Renal cortex interstitium (tissue), 11 donors: Measurements from ENCODE around the gene SYTL1. TPM values are rescaled to one million over a fixed set of nuclear protein-coding genes. Genes with fewer than 3 reads are reported as not detected.
"Not testable (repeated sequence)": the region's sequence is repeated elsewhere in the genome, so short reads cannot be mapped to it uniquely, and the experiment has no call there.

Experiments
- DNase-seq, 11 donors: peaks; one replicate each; pipeline ENCODE4 v3.0.0-alpha.2; 2013; ENCODE audit warnings: low read depth in 9 of 11, low spot score in 4 of 11; ENCODE audit errors: extremely low read depth in 1 of 11
- polyA plus RNA-seq, 3 donors: library from polyadenylated mRNA; unstranded; fragments of 120-200 nt; gene quantifications; one replicate each; pipeline ENCODE4 v1.2.1, GENCODE V29; 2013; ENCODE audit not compliant: insufficient read length in 3 of 3

SYTL1 gene
- polyA plus RNA-seq, 3 donors, result 7.6 to 15.7 (median 10.2) TPM

DNA sequence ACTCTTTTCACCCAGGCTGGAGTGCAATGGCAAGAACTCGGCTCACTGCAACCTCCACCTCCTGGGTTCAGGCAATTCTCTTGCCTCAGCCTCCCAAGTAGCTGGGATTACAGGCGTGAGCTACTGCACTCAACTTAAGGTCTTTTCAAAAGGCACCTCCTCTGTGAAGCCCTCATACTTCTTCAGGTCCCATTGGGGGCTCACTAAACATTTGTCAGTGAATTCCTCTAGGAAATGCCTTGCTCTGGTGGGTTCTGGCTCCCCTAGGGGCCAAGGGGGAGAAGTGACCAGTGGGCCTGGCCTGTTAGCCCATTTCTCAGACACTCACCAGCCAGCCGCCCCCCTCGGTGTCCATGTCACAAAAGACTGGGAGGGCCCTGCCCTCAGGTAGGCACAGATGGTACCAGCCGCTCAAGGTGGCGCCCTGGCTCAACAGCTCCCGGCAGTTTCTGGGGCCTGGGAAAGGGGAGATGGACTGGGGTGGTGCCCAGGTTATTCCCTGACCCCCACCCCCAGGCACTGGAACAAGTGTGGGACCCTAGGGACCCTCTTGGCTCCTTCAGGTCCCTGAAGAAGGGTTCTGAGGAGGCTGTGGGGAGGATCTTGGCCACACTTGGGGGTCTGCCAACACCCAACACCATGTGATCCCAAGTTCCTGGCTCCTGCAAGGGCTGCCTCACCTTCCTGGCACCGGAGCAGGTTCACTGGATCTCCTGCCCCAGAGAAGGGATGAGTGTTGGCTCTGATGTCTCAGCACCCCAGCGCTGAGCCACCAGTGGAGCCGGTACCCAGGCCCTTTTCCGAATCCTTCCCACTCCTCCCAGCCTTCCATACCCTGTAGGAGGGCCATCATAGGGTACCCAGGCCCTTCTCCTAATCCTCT, 31.2 kb downstream of the SYTL1 start:
- DNase-seq, result no peak

DNA sequence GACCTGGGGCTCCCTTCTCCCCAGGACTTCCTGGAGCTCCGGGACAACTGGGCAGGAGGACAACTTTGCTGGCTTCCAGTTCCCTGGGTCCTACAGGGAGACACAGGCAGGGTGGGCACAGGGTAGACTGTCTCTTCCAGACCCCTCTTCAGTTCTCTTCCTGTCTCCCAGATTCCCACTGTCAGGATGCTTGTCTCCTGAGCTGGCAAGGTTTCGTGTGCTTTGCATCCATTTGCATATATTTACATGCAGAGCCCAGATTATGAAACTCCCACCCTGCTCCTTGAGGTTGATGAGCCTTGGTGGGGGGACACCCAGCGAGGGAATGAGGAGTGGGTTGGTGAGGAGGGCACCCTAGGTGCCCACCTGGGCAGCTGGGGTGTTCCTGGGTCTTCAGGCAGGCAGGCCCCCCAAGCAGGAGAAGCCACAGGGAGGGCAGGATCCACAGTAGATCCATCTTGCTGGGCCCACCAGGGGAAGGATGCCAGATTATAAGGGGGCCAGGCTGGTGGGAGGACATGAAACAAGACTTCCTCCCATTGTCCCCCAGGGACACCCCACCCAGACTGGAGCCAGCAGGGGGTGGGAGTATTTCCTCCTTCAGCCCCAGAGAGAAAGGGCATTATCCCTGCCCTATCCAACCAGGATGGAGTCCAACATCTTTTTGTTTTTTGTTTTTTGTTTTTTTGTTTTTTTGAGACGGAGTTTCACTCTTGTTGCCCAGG, 32.7 kb downstream of the SYTL1 start, which contains the start of gene FCN3:
Gene FCN3 (minus strand): TSS at position 463 of the 725 bp plus-strand sequence. CDS start 6 bp downstream, at position 457.
- DNase-seq, result no peak

DNA sequence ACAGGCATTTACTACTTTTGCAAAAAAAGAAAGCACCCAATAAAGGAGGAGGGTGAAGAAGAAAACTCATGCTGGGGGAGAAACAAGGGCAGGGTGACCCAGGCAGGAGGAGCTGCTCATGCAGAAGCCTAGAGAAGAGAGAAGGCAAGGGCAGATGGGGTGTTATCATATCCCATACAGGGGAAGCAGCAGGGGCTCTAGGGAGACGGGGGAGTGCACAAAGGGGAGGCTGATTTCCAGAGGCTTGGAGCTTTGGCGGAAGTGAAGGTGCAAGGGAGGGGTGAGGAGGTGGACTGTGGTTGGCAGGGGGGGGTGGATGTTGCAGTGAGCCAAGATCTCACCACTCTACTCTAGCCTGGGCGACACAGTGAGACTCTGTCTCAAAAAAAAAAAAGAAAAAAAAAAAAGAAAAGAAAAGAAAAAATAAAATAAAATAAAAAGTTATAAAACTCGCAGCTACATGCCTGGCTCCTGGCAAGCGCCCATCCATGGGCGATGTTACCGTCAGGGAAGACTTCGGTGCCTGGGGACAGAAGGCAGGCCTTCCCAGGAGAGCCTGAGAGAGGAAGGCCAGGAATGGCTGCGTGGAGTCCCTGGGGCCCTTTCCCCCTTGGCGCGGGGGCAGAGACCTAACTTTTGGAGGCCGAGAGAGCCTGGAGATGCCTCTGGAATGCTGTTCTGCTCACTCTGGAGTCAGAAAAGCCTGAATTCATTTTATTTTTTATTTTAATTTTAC, 36.1 kb downstream of the SYTL1 start:
- no peak for DNase-seq

DNA sequence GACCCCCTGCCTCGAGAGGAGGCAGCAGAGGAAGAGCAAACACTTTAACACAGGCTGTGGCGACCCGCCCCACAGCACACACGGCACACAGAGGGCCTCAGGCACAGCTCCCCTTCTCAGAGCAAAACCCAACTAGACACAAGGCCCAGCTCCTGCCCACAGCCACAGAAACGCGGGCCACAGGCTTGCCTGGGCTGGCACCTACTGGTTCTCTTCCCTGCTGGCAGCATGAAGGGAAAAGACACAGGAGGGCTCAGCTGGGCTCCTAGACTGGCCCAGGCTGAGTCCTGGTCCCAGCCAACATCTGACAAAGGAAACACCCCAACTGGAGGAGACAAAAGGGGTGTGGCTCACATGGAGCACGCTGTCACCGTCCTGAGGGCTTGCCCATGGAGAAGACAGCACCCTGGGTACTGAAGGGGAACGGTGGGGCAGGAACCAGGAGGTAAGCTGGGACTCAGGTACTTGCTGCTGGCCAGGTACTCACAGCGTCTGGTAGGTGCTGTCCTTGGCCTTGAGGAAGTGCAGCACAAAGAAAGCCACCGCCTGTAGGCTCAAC, 37.8 kb downstream of the SYTL1 start:
- DNase-seq, result no peak

DNA sequence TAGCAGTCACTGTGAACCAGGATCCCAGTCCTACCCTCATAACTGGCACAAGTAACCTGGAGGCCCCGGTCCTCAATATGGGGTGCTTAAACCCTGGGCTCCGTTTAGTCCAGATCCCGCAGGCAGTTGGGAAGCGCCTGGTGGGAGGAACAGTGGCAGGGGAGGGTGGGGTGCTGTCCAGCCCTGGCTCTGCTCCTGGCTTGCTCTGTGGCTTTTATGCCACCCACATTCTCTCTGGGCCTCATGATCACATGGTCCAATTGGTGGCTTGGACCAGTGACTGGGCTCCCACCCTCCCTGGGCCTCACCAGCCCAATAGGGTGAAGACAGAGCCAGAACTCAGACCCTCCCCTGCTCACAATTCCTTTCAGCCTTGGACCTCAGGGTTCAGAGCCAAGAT, 38.4 kb downstream of the SYTL1 start:
- no peak for DNase-seq

DNA sequence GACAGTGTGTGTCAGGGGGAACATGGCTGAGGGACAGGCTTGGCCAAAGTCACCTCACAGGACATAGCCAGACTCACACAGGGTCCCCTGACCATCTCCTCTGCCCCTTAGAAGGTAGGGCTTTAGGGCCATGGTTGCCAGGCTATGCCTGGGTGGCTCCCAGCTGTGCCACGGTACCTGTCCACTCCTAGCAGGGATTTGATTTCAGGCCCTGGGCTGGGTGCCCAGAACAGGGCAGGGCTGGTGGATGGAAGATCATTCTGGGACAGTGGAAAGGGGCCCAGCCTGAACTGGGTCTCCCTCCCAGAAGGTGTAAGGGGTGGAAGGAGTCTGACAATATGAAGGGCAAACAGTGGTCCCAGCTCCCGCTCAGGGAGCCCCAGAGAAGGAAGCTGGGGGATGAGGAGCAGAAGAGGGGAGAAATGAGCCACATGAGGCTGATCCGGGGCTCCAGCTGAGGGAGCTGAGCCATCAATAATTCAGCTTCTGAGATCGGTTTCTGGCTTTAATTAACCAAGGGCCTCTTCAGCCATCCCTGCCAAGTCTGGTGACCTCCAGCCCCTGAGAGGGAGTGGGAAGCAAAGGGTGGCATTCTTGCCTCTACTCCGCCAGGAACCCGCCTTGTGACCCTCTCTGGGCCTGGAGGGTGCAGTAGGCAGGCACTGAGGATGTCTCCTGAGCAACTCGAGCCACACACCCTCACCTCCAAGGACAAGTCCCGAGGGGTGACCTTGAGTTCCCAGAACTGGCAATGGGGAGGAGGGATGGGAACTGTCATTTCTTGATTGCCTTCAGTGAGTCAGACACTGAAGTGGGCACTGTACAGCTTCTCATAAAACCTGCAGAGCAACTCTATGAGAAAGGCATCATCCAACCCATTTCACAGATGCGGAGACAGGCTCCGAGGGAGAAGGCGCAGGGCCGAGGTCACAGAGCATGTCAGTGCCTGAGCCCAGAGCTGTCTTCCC, 39.2 kb downstream of the SYTL1 start:
- DNase-seq, result no peak

DNA sequence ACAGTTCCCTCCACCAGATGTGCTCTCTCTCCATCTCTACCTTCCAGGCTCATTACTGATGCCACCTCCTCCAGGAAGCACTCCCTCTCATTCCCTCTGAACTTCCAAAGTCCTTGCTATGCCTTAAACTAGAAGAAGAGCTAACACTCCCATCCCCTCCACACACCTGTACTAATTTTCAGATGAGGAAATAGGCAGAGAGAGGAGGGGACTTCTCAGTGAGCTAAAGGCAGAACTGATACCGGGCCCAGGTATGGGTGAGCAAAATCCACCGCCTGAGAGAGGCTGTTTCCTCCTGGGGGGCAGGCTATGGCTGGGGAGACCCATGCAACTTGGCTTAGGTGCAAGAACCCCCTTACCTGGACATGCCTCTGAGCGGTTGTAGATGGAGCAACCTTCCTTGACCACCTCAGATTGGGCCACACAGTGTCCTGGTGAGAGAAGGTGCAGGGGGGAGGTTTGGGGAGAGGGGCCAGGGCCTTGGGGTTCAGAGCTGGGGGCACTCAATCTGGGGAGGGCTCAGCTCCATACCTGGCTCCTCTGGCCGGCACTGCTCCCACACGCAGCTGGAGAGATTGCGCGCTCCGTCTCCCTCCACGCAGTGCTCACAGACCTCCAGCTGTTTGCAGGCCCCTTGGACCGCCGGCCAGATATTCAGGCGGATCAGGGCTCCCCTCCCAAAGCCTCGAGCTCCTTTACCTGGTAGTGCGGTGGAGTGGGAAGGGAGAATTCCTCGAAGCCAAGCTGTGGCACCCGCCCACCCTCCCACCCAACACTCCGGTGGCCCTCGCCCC, 40.3 kb downstream of the SYTL1 start:
- no peak for DNase-seq

DNA sequence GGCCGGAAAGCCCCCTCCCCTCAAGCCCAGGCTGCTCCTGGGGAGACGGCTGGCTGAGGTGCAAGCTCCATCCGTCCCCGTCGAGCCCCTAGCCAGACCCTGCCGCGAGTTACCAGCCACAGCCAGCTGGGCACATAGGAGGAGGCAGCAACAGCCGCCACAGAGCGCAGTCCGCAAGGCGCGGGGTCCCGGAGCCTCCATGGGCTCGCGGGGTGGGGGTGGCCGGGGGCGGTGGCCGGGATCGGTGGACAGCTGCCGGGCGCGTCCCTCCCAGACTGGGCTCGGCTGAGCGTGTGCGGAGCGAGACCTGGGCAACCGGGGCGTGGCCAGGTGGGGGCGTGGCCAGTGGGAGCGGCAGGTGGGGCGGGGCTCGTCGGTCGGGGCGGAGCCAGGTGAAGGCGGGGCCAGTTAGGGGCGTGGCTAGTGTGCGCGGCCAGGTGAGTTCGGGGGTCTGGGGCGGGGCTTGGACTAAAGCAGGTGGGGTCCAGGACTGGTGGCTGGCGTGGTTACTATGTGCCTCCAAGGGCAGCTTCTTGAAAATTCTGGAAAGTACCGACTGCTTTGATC, 41.3 kb downstream of the SYTL1 start, which contains the start of gene CD164L2:
Gene CD164L2 (minus strand): TSS at position 295 of the 567 bp plus-strand sequence. CDS start 94 bp downstream, at position 201.
- DNase-seq, result no peak

DNA sequence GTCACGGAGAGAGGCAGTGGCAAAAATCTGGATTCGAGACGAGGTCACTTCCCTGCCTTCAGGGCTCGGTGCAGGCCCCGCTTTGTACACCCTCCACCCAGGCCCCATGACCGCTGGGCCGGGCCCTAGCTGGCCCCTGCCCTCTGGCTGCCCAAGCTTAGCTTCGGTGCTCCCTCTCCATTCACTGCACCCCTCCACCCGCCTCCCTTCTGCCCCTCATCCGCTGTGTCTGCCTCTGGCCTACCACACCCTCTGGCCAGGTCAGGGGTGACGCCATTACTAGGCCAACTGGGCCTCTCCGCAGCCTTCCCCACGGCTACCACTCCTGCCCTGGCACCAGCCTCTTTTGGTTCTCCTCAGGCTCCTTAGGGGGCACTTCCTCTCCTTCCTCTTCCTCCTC, 41.8 kb downstream of the SYTL1 start:
- no peak for DNase-seq

DNA sequence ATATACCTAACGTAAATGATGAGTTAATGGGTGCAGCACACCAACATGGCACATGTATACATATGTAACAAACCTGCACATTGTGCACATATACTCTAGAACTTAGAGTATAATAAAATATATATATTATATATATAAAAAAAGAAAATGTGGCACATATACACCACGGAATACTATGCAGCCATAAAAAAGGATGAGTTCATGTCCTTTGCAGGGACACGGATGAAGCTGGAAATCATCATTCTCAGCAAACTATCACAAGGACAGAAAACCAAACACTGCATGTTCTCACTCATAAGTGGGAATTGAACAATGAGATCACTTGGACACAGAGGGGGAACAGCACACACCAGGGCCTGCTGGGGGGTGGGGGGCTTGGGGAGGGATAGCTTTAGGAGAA, 43.0 kb downstream of the SYTL1 start:
- not testable (repeated sequence) for DNase-seq

DNA sequence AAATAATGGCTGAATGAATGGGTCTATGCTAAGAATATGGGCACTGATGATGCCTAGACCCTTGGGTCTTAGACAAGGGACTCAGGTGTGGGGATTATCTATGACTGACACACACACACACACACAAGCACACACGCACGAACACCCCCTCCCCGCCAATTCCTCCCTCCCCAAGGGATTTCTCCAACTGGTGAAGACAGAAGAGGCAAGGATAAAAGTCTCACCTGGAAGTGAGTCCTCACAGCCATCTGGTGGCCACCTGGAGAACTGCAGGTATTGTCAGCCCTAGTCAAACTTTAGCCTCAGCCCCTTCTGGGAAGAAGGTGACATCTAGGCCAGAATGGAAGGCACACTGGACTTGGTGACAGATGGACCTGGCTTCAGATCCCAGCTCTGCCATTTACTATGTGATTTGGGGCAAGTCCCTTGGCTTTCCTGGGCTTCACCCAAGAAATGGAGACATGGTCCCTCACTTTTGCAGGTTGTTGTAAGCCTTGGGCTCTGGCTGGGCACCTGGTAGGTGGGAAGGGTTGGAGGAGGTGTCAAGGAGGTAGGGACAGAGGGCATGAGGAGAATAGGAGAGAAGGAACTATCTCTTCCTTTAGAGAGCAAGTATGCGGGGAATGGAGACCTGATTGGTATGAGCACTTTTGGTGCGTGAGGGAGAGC, 46.6 kb downstream of the SYTL1 start:
- no peak for DNase-seq

DNA sequence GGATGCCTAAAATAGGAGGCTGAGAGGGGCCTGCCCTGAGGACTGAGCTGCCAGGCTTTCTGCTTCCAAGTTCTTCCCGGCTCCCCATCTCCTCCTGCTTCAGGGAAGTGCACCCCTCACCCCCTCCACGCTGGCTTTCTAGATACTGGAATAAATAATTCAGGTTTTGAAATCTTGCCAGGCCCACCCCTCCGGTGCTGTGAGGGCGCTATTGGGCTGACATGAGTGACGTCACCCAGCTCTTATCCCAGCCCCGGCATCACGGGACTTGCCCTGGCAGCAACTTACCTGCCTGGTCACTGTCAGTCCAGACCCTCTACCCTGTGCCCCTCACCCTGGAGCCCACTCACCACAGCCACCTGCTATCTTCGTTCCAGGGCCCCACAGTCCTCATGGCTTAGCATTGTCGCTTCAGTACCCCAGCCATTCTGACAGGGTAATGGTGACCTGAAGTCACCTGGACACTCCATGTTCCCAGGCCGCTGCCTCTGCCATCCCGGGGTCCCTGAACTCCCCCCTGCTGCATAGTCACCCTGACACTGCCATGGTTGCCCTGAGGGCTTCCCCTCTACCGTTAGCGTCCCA, 49.8 kb downstream of the SYTL1 start:
- DNase-seq, result no peak

DNA sequence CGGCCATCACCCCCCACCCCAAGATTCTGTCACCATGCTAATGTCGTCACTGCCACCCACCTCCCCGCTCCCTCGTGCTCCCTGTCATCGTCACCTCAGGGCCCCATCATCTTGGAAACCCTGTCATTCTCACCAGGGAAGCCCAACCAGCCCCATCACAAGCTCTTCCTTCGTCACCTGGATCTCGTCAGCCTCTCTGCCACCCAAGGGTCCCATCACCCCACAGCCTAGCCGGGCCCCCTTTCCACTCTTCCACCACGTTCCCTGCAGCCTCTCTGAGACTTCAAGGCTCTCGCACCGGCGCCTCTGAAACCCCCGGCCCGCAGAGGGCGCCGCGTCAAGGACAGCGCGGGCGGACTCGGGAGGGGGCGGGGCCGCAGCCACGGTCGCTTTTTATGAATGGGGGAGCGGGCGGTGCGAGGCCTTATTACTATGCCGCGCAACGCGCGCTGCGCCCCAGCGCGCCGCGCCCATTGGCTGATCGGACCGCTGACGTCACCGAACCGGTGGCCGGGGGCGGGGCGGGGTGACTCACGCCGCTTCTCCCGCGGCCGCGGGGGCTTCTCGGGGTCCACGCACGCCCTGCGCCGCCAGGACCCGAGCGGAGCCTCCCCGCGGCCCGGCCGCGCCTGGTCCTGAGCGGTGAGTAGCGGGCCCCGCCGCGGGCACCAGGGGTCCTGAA, 50.4 kb downstream of the SYTL1 start, which contains the start of gene GPR3:
Gene GPR3 (plus strand): TSS at position 527 of the 682 bp plus-strand sequence. CDS start 1,177 bp downstream, outside the sequence.
- peak in 6 of 11 donors; percentile 72 to 85 (median 78) for DNase-seq

DNA sequence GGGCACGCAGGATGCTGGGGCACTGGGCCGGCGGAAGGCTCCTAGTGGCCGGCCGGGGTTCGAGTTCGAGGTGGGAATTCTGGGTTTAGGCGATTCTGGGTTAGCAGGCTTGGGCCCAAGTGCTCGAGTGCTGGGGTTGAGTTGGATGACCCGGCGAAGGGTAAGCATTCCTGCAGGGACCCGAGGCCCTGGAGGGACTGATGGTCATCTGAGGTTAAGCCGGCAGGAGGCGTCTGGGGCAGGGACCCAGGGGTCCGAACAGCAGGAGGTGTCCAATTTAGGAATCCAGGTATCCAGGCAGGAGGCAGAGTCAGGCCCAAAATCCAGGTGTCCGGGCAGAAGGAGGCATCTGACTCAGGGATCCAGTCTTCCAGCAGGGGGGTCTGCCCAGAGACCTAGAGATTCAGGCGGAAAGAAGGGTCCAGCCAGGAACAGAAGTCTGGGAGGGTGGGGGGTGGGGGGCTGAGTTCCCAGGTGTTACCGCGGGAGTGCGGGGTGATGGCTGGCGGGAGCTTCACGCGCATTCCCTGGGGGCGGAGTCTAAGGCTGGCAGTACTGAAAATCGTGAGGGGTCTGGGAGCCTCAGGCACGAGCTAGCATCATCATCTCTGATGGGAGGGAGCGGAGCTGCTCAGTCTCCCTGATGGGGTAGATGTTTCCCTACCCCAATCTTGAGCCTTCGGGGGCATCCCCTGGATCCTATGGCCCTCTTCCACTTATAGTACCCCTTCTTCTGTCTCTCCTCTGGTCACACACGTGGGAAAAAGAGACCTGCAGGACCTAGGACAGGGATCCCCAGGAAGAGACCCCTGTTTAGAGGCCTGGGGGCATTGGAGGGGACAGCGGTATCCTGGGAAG, 51.2 kb downstream of the SYTL1 start:
- no peak for DNase-seq
